Fibroblast of pulmonary artery (primary cell): ENCODE results near the gene GRID2.

ENCODE experiments used
- DNase-seq: peaks from one replicate; pipeline ENCODE4 v3.0.0-alpha.2; 2010; ENCODE audit warnings: low read depth
- H3K4me3 ChIP-seq: replicated peaks from 2 replicates; pipeline ENCODE4 v1.5.1; 2011; ENCODE audit warnings: low read depth, mild to moderate bottlenecking, control low read depth, low read length, moderate library complexity
- CTCF ChIP-seq: IDR thresholded peaks from 2 replicates; pipeline ENCODE4 v1.5.1; 2011; ENCODE audit warnings: mild to moderate bottlenecking, control low read depth, low read length, inconsistent platforms; ENCODE audit errors: missing control alignments

GRID2 gene

DNA sequence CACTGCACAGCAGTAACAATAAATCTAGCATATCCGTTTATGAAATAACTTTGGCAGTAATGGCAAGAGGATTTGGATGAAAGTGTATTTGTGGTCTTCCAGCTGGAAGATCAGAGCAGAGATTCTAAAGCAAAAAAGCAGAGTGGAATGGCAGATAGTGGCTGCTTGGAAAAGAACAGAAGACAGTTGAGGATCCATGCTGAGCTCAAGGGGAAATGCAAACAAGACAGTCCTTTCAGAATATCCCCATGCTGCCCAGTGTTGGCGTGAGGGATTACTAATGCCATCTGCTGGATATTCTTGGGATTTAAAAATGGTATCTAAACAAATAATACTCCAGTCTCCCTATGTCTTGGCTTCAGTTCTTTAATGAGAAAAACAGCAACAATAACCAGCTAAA lies 895.7 kb downstream of the GRID2 start:
- no peak overlapping the region for H3K4me3 ChIP-seq
- TF ChIP-seq CTCF: peak; percentile 60
- peak; percentile 66 for DNase-seq

DNA sequence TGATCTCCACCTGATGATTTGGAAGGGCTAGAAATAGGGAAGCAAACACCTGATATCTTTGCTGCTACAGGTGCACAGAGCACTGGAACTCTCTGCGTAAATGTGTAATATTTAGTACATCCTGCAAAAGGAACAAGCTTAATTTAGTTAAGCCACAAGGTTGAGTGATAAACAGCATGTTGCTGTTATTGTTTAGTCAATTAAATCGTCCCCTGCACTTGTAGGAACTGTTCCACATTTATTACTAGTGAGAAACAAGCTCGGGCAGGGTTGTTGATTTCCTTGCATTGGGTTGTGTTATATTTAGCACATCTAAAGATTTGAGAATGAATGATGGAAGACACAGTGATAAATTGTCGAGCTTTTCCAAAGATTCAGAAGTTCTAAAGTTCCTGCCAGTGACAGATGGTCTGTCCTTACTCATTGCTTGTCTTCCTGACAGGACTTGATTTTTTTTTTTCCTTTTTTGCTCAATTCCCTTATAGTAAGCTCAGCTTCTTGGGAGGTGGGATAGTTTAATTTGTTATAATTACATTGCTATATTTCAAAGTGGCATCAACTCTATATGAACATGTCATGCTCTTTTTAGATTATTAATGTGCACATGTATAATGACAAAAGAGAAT lies 897.8 kb downstream of the GRID2 start:
- no peak overlapping the region for H3K4me3 ChIP-seq
- TF ChIP-seq CTCF: no peak
- DNase-seq: no peak

- TF ChIP-seq CTCF: no peak
- no peak overlapping the region for H3K4me3 ChIP-seq
- peak; percentile 2 for DNase-seq
These were observed 899.9 kb downstream of the GRID2 start for GRCh38 chr4:93203708-93204107.

DNA sequence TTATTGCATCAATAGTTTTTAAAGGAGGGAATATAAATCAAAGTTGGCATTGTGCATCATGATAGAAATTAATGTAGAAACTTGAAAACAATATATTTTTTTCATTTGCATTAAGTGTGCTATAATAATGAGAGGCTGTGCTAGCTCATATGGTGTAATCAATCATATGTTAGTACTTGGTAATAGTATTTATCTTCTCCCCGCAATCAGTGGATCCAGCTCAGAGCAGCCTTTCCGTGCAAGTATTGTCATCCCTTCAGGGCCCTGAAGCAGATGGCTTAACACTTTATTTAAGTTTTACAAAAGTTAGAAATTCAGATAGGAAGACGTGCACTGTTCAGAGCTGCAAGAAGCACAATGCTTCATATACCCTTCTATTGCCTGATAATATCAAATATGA lies 908.5 kb downstream of the GRID2 start:
- no peak for DNase-seq
- no peak for TF ChIP-seq CTCF
- no peak overlapping the region for H3K4me3 ChIP-seq

DNA sequence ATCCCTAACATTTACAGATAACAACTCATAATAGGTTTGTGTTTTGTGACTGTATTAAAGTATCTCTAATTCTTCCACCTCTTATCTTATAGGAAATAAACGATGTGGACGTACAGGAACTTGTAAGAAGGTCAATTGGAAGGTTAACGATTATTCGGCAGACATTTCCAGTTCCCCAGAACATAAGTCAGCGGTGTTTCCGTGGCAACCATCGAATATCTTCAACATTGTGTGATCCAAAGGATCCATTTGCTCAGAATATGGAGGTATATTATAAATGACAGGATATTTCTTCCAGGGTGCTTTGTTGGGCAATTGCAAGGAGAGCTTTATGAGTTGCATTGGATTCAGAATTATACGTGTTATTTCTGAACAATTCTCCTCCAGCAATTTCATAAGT lies 912.9 kb downstream of the GRID2 start:
- TF ChIP-seq CTCF: no peak
- no peak for DNase-seq
- H3K4me3 ChIP-seq: no peak overlapping the region

GRCh38 chr4:93217431-93217830 lies 913.7 kb downstream of the GRID2 start:
- no peak for TF ChIP-seq CTCF
- H3K4me3 ChIP-seq: no peak overlapping the region
- DNase-seq: no peak

GRCh38 chr4:93221771-93222170 lies 918.0 kb downstream of the GRID2 start:
- no peak overlapping the region for H3K4me3 ChIP-seq
- no peak for DNase-seq
- no peak for TF ChIP-seq CTCF
